DND-41 (cell line): ENCODE measurements around the gene DCAF8L2.
"Not testable (repeated sequence)": the region's sequence is repeated elsewhere in the genome, so short reads cannot be mapped to it uniquely, and the experiment has no call there.

Experiments
- ATAC-seq: fragments of 200-7000 bp; cut with Tn5 transposase; 3 replicates; pipeline ENCODE4 v1.9.1; 2021; ENCODE audit warnings: low read depth; ENCODE audit not compliant: insufficient read depth
- DNase-seq: peaks from one replicate; pipeline ENCODE4 v3.0.0-alpha.2; 2020
- H2AFZ ChIP-seq: 2 replicates; pipeline ENCODE4 v1.6.0; 2012; ENCODE audit warnings: low read depth, low read length
- H3K27ac ChIP-seq: 2 replicates; pipeline ENCODE4 v1.5.1; 2012; ENCODE audit warnings: low read length, inconsistent platforms
- H3K27me3 ChIP-seq: fragments of 200-600 bp; sonication (generic); 2 replicates; pipeline ENCODE4 v1.6.0; 2012; ENCODE audit warnings: low read length, mild to moderate bottlenecking, inconsistent platforms; ENCODE audit not compliant: insufficient read depth, poor library complexity
- H3K36me3 ChIP-seq: 2 replicates; pipeline ENCODE4 v1.5.1; 2012; ENCODE audit warnings: low read length, inconsistent platforms; ENCODE audit not compliant: insufficient read depth
- H3K4me1 ChIP-seq: 2 replicates; pipeline ENCODE4 v1.5.1; 2012; ENCODE audit warnings: mild to moderate bottlenecking, low read length; ENCODE audit not compliant: insufficient read depth
- H3K4me2 ChIP-seq: 2 replicates; pipeline ENCODE4 v1.6.0; 2012; ENCODE audit warnings: mild to moderate bottlenecking, moderate library complexity, low read length, inconsistent platforms; ENCODE audit not compliant: insufficient read depth
- H3K4me3 ChIP-seq, 2 experiments: fragments of 200-600 bp in 1 of 2; shearing (Covaris generic) in 1 of 2; 2 replicates each; pipeline ENCODE4 v1.5.1; 2012 to 2016; ENCODE audit warnings: inconsistent platforms in 2 of 2, low read length in 2 of 2, mild to moderate bottlenecking in 2 of 2, low read depth in 1 of 2, moderate library complexity in 1 of 2
- H3K79me2 ChIP-seq: 2 replicates; pipeline ENCODE4 v1.6.0; 2012; ENCODE audit warnings: low read length, inconsistent platforms; ENCODE audit not compliant: insufficient read depth
- H3K9ac ChIP-seq: 2 replicates; pipeline ENCODE4 v1.6.0; 2012; ENCODE audit warnings: low read depth, mild to moderate bottlenecking, inconsistent platforms, low read length, moderate library complexity
- H3K9me3 ChIP-seq: 2 replicates; pipeline ENCODE4 v1.5.1; 2012; ENCODE audit warnings: low read length, moderate library complexity, mild to moderate bottlenecking, inconsistent platforms; ENCODE audit not compliant: insufficient read depth, severe bottlenecking
- H4K20me1 ChIP-seq: 2 replicates; pipeline ENCODE4 v1.6.0; 2012; ENCODE audit warnings: low read length; ENCODE audit not compliant: insufficient read depth
- CTCF ChIP-seq: IDR thresholded peaks from 2 replicates; pipeline ENCODE4 v1.5.1; 2012; ENCODE audit warnings: borderline replicate concordance, low read length, moderate library complexity, mild to moderate bottlenecking; ENCODE audit not compliant: poor library complexity, severe bottlenecking; ENCODE audit errors: extremely low read depth
- EZH2 ChIP-seq: IDR thresholded peaks from 3 replicates; pipeline ENCODE4 v1.6.1; 2012; ENCODE audit warnings: borderline replicate concordance, low read depth, mild to moderate bottlenecking, moderate library complexity, low read length, inconsistent platforms; ENCODE audit not compliant: severe bottlenecking

DCAF8L2 gene

GRCh38 chrX:27675493-27675892 is 85.3 kb downstream of the DCAF8L2 start:
- DNase-seq (no peak), ATAC-seq (no peak)
- Histone ChIP-seq H3K27ac (no peak overlapping the region), H3K9me3 (no peaks in the 10 kb centered on the region), H3K79me2 (no peaks in the 10 kb centered on the region), H2AFZ (no peak overlapping the region), H3K27me3 (no peaks in the 10 kb centered on the region), H3K4me1 (no peaks in the 10 kb centered on the region), H3K4me3 (no peak overlapping the region), H3K9ac (no peak overlapping the region), H3K36me3 (no peaks in the 10 kb centered on the region), H4K20me1 (no peaks in the 10 kb centered on the region), H3K4me2 (no peak overlapping the region)
- TF ChIP-seq CTCF (no peak), EZH2 (no peak)

- Histone ChIP-seq H3K79me2 (no peaks in the 10 kb centered on the region), H3K9me3 (no peaks in the 10 kb centered on the region), H3K9ac (no peak overlapping the region), H3K4me3 (no peak overlapping the region), H3K27ac (no peak overlapping the region), H3K4me2 (no peak overlapping the region), H2AFZ (no peak overlapping the region), H3K4me1 (no peaks in the 10 kb centered on the region), H4K20me1 (no peaks in the 10 kb centered on the region), H3K27me3 (no peaks in the 10 kb centered on the region), H3K36me3 (no peaks in the 10 kb centered on the region)
- DNase-seq = no peak
- TF ChIP-seq CTCF (no peak), EZH2 (no peak)
- ATAC-seq = no peak
Measured at GRCh38 chrX:27679281-27679680, 89.1 kb downstream of the DCAF8L2 start.

- DNase-seq (no peak), ATAC-seq (no peak)
- Histone ChIP-seq H3K9me3 (no peaks in the 10 kb centered on the region), H3K9ac (no peak overlapping the region), H3K27ac (no peak overlapping the region), H3K4me2 (no peak overlapping the region), H3K79me2 (no peaks in the 10 kb centered on the region), H3K4me1 (0 out of 2 replicates have a peak, but pooled peaks cover 2% of the 10 kb centered on the region), H3K27me3 (no peaks in the 10 kb centered on the region), H4K20me1 (no peaks in the 10 kb centered on the region), H2AFZ (no peak overlapping the region), H3K36me3 (no peaks in the 10 kb centered on the region), H3K4me3 (no peak overlapping the region)
- TF ChIP-seq CTCF = no peak
- no peak for TF ChIP-seq EZH2
Measured at GRCh38 chrX:27680726-27681125, 90.6 kb downstream of the DCAF8L2 start.

- not testable (repeated sequence) for H3K9me3 ChIP-seq, H3K27me3 ChIP-seq, H3K27ac ChIP-seq, H3K4me1 ChIP-seq, H3K9ac ChIP-seq, H3K4me2 ChIP-seq, H4K20me1 ChIP-seq, H3K79me2 ChIP-seq, H3K36me3 ChIP-seq, H3K4me3 ChIP-seq, H2AFZ ChIP-seq
- ATAC-seq (peak; percentile 63; the same call in 2 of the 3 replicates), DNase-seq (peak; percentile 27)
- peak; percentile 65 for TF ChIP-seq CTCF
Measured at GRCh38 chrX:27683566-27684208, 93.5 kb downstream of the DCAF8L2 start.
